Breast epithelium (tissue), 4 donors: ENCODE data around the gene CEP126. TPM values are rescaled to one million over a fixed set of nuclear protein-coding genes. Genes with fewer than 3 reads are reported as not detected.
"Not testable (repeated sequence)": the region's sequence is repeated elsewhere in the genome, so short reads cannot be mapped to it uniquely, and the experiment has no call there.

Source experiments
- DNase-seq, 2 donors: peaks; one replicate each; pipeline ENCODE4 v3.0.0-alpha.2; 2019; ENCODE audit warnings: low spot score in 2 of 2
- H3K27ac ChIP-seq, 2 donors: fragments of 200-600 bp; sonication (generic) in 1 of 2; one replicate each; pipeline ENCODE4 v1.5.1; 2016 to 2019; ENCODE audit warnings: mild to moderate bottlenecking in 1 of 2
- H3K27me3 ChIP-seq, 2 donors: fragments of 200-600 bp; sonication (generic) in 1 of 2; one replicate each; pipeline versions ENCODE4 v1.5.1 to v1.6.0; 2017 to 2019; ENCODE audit warnings: control low read depth in 1 of 2, mild to moderate bottlenecking in 1 of 2
- H3K36me3 ChIP-seq: fragments of 200-600 bp; one replicate; pipeline ENCODE4 v1.5.1; 2019
- H3K4me1 ChIP-seq, 2 donors: fragments of 200-600 bp; sonication (generic); one replicate each; pipeline ENCODE4 v1.5.1; 2016 to 2019; ENCODE audit warnings: control low read depth in 1 of 2
- H3K4me3 ChIP-seq, 3 donors: fragments of 200-600 bp; sonication (generic); 1 replicate in 2 of 3; 2 replicates in 1 of 3; pipeline ENCODE4 v1.5.1; 2016 to 2019; ENCODE audit warnings: mild to moderate bottlenecking in 3 of 3, moderate library complexity in 2 of 3
- H3K9me3 ChIP-seq, 2 donors: fragments of 200-600 bp; sonication (generic) in 1 of 2; one replicate each; pipeline ENCODE4 v1.5.1; 2016 to 2019; ENCODE audit warnings: control low read depth in 1 of 2
- CTCF ChIP-seq, 3 donors: fragments of 450-650 bp; IDR thresholded peaks; one replicate each; pipeline ENCODE4 v1.5.1; 2016 to 2017; ENCODE audit warnings: antibody characterized with exemption in 3 of 3, mild to moderate bottlenecking in 3 of 3, moderate library complexity in 3 of 3
- POLR2A ChIP-seq: fragments of 450-650 bp; IDR thresholded peaks from one replicate; pipeline ENCODE4 v1.6.1; 2016; ENCODE audit warnings: antibody characterized with exemption, mild to moderate bottlenecking, moderate library complexity
- POLR2AphosphoS5 ChIP-seq, 3 donors: sonication (generic); formaldehyde crosslinking; IDR thresholded peaks; one replicate each; pipeline ENCODE4 v1.6.1; 2017; ENCODE audit warnings: antibody characterized with exemption in 3 of 3
- intact Hi-C: fragments of 100-400 bp; cut with DNase I; formaldehyde crosslinking; loops from one replicate; pipeline ENCODE4 v1.15.1; 2023; ENCODE audit warnings: low total_unique reads
- total RNA-seq, 3 donors: library from RNA; depleted of rRNA; stranded (reverse); fragments of >200 nt; gene quantifications; one replicate each; pipeline ENCODE4 v1.1.0, GENCODE V29; 2016

The CEP126 gene
- total RNA-seq, 3 donors from 2014 or later: 6.9 to 14.7 (median 9.1) TPM

GRCh38 chr11:101945448-101945847, 30.6 kb downstream of the CEP126 start:
- Histone ChIP-seq H3K36me3 (no peaks in the 10 kb centered on the region), H3K9me3 (no peaks in the 10 kb centered on the region), H3K27me3 (no peaks in the 10 kb centered on the region), H3K4me3 (no peak overlapping the region), H3K27ac (no peak overlapping the region), H3K4me1 (no peaks in the 10 kb centered on the region)
- DNase-seq: no peak
- intact Hi-C loops: no loop called here
- TF ChIP-seq POLR2A (no peak), POLR2AphosphoS5 (IDR thresholded peaks at IDR 0.05) (no peak), CTCF (IDR thresholded peaks at IDR 0.05) (no peak)

- Histone ChIP-seq H3K4me1 (no peaks in the 10 kb centered on the region), H3K4me3 (no peak overlapping the region), H3K9me3 (no peaks in the 10 kb centered on the region), H3K27ac (no peak overlapping the region), H3K27me3 (no peaks in the 10 kb centered on the region), H3K36me3 (no peaks in the 10 kb centered on the region)
- no peak for DNase-seq
- TF ChIP-seq CTCF (IDR thresholded peaks at IDR 0.05) (no peak), POLR2AphosphoS5 (IDR thresholded peaks at IDR 0.05) (no peak), POLR2A (no peak)
- intact Hi-C loops: loop anchor here (5.0 kb wide), 1 partner anchor 417 kb away; no protein-coding TSS in a partner anchor
Observed at GRCh38 chr11:101949680-101950220, 34.9 kb downstream of the CEP126 start.

- Histone ChIP-seq H3K36me3 (no peaks in the 10 kb centered on the region), H3K27ac (no peak overlapping the region), H3K4me1 (no peaks in the 10 kb centered on the region), H3K9me3 (no peaks in the 10 kb centered on the region), H3K27me3 (no peaks in the 10 kb centered on the region), H3K4me3 (no peak overlapping the region)
- no peak for DNase-seq
- TF ChIP-seq POLR2A: no peak
- TF ChIP-seq CTCF (IDR thresholded peaks at IDR 0.05): no peak
- TF ChIP-seq POLR2AphosphoS5 (IDR thresholded peaks at IDR 0.05): no peak
- intact Hi-C loops: no loop called here
Observed at GRCh38 chr11:101955278-101955677, 40.5 kb downstream of the CEP126 start.

GRCh38 chr11:101955701-101956100, 40.9 kb downstream of the CEP126 start:
- Histone ChIP-seq H3K9me3 (no peaks in the 10 kb centered on the region), H3K4me1 (no peaks in the 10 kb centered on the region), H3K27ac (no peak overlapping the region), H3K4me3 (no peak overlapping the region), H3K36me3 (no peaks in the 10 kb centered on the region), H3K27me3 (no peaks in the 10 kb centered on the region)
- intact Hi-C loops: no loop called here
- no peak for DNase-seq
- TF ChIP-seq POLR2AphosphoS5 (IDR thresholded peaks at IDR 0.05) (no peak), CTCF (IDR thresholded peaks at IDR 0.05) (no peak), POLR2A (no peak)

- H3K36me3 ChIP-seq: no peaks in the 10 kb centered on the region
- no peak for DNase-seq
- intact Hi-C loops: no loop called here
- no peaks in the 10 kb centered on the region for H3K27me3 ChIP-seq
- no peak overlapping the region for H3K27ac ChIP-seq
- TF ChIP-seq POLR2A: no peak
- TF ChIP-seq CTCF (IDR thresholded peaks at IDR 0.05): no peak
- no peak for TF ChIP-seq POLR2AphosphoS5 (IDR thresholded peaks at IDR 0.05)
- H3K4me3 ChIP-seq: no peak overlapping the region
- H3K4me1 ChIP-seq: no peaks in the 10 kb centered on the region
- H3K9me3 ChIP-seq: no peaks in the 10 kb centered on the region
Observed at GRCh38 chr11:101960231-101960630, 45.4 kb downstream of the CEP126 start.

- H3K4me1 ChIP-seq, H3K36me3 ChIP-seq, H3K4me3 ChIP-seq, DNase-seq, H3K9me3 ChIP-seq, intact Hi-C loops, H3K27ac ChIP-seq, H3K27me3 ChIP-seq: not testable (repeated sequence)
Observed at GRCh38 chr11:101964200-101964599, 49.4 kb downstream of the CEP126 start.
